H1 (cell line): Measurements from ENCODE around the gene CD300LG. TPM values are rescaled to one million over a fixed set of nuclear protein-coding genes. Genes with fewer than 3 reads are reported as not detected.

Source experiments
- CTCF ChIA-PET: fragments of 300-600 bp; sonication (Branson Sonifier 250); formaldehyde crosslinking; loops from one replicate; lab custom pipeline; 2021; ENCODE audit not compliant: partially characterized antibody; lab: Charles Lee
- POLR2A ChIA-PET: fragments of 300-600 bp; sonication (Branson Sonifier 250); formaldehyde crosslinking; loops from one replicate; lab custom pipeline; 2021; ENCODE audit warnings: inconsistent platforms; ENCODE audit not compliant: partially characterized antibody; lab: Charles Lee
- DNase-seq, 2 experiments: peaks; one replicate each; pipeline versions ENCODE4 v3.0.0 to v3.0.0-alpha.2; 2010 to 2022; ENCODE audit warnings: low spot score in 2 of 2, low read depth in 1 of 2, mixed read lengths in 1 of 2
- FAIRE-seq: peaks from 2 replicates; lab custom pipeline; 2011; peaks lifted over from hg19 to GRCh38; lab: Jason Lieb, UNC
- H2AFZ ChIP-seq: 2 replicates; pipeline ENCODE4 v1.8.1; 2012; ENCODE audit warnings: low read length, inconsistent platforms
- H2AK5ac ChIP-seq: 2 replicates; pipeline ENCODE4 v1.6.1; 2013; ENCODE audit warnings: low read depth, low read length
- H2BK120ac ChIP-seq: replicated peaks from 2 replicates; pipeline ENCODE3; 2013; ENCODE audit warnings: low read depth, low read length, inconsistent platforms
- H2BK12ac ChIP-seq: 2 replicates; pipeline ENCODE4 v1.6.1; 2013; ENCODE audit warnings: low read depth, low read length
- H2BK15ac ChIP-seq: 2 replicates; pipeline ENCODE4 v1.6.1; 2013; ENCODE audit warnings: low read length
- H2BK20ac ChIP-seq: 2 replicates; pipeline ENCODE4 v1.6.1; 2013; ENCODE audit warnings: low read length
- H2BK5ac ChIP-seq: 2 replicates; pipeline ENCODE4 v1.6.1; 2013; ENCODE audit warnings: low read depth, low read length
- H3K14ac ChIP-seq: 2 replicates; pipeline ENCODE4 v1.6.1; 2013; ENCODE audit warnings: inconsistent platforms; ENCODE audit not compliant: insufficient read length
- H3K18ac ChIP-seq: 2 replicates; pipeline ENCODE4 v1.6.1; 2013; ENCODE audit warnings: low read length; ENCODE audit errors: extremely low read depth
- H3K23ac ChIP-seq: 2 replicates; pipeline ENCODE4 v1.6.1; 2013; ENCODE audit warnings: inconsistent platforms; ENCODE audit not compliant: insufficient read length
- H3K23me2 ChIP-seq: 2 replicates; pipeline ENCODE4 v1.6.1; 2013; ENCODE audit warnings: low read depth, low read length
- H3K27ac ChIP-seq: 2 replicates; pipeline ENCODE4 v1.6.1; 2011; ENCODE audit warnings: low read depth, low read length, inconsistent platforms
- H3K27me3 ChIP-seq, 4 experiments: replicated peaks in 1 of 4; 1 replicate in 1 of 4; 2 replicates in 3 of 4; pipeline versions ENCODE4 v1.6.1 to v1.8.1; 2011 to 2013; ENCODE audit warnings: low read length in 3 of 4, mild to moderate bottlenecking in 3 of 4, inconsistent platforms in 2 of 4, mixed read lengths in 2 of 4, moderate library complexity in 1 of 4; ENCODE audit not compliant: control insufficient read depth in 3 of 4, insufficient read depth in 3 of 4; ENCODE audit errors: extremely low read depth in 1 of 4
- H3K36me3 ChIP-seq, 4 experiments: 2 replicates each; pipeline versions ENCODE4 v1.6.1 to v1.8.1; 2011 to 2013; ENCODE audit warnings: mild to moderate bottlenecking in 4 of 4, low read length in 3 of 4, moderate library complexity in 2 of 4, control low read depth in 1 of 4, inconsistent platforms in 1 of 4; ENCODE audit not compliant: insufficient read depth in 4 of 4, control insufficient read depth in 2 of 4
- H3K4ac ChIP-seq: replicated peaks from 2 replicates; pipeline ENCODE3; 2013; ENCODE audit warnings: low read length, low read depth, mixed read lengths, inconsistent platforms; ENCODE audit not compliant: insufficient read length
- H3K4me1 ChIP-seq, 4 experiments: replicated peaks in 1 of 4; 1 replicate in 1 of 4; 2 replicates in 3 of 4; pipeline versions ENCODE4 v1.6.1 to v1.8.1; 2011 to 2013; ENCODE audit warnings: low read length in 3 of 4, inconsistent platforms in 2 of 4, mixed read lengths in 1 of 4; ENCODE audit not compliant: insufficient read depth in 4 of 4, control insufficient read depth in 3 of 4
- H3K4me2 ChIP-seq, 2 experiments: 2 replicates each; pipeline versions ENCODE4 v1.6.1 to v1.8.1; 2011 to 2013; ENCODE audit warnings: low read depth in 2 of 2, low read length in 2 of 2, control low read depth in 1 of 2, inconsistent platforms in 1 of 2, mild to moderate bottlenecking in 1 of 2; ENCODE audit not compliant: insufficient read depth in 1 of 2
- H3K4me3 ChIP-seq, 4 experiments: fragments of 200-600, 300-600 bp in 1 of 4; sonication (generic), shearing (Covaris generic), sonication (Bioruptor Twin) in 1 of 4; 2 replicates each; pipeline versions ENCODE4 v1.5.1 to v1.8.1; 2011 to 2016; ENCODE audit warnings: low read length in 4 of 4, low read depth in 3 of 4, control low read depth in 2 of 4, inconsistent platforms in 2 of 4, mild to moderate bottlenecking in 2 of 4, mixed read lengths in 1 of 4, moderate library complexity in 1 of 4; ENCODE audit not compliant: insufficient read depth in 2 of 4; ENCODE audit errors: extremely low read depth in 1 of 4
- H3K56ac ChIP-seq: replicated peaks from 2 replicates; pipeline ENCODE3; 2013; ENCODE audit warnings: low read depth, mild to moderate bottlenecking, mixed read lengths, low read length, inconsistent platforms; ENCODE audit not compliant: insufficient read length
- H3K79me1 ChIP-seq: 2 replicates; pipeline ENCODE4 v1.6.1; 2013; ENCODE audit warnings: low read depth, low read length, control low read depth
- H3K79me2 ChIP-seq, 2 experiments: 2 replicates each; pipeline versions ENCODE4 v1.6.1 to v1.8.1; 2012 to 2013; ENCODE audit warnings: low read length in 2 of 2, mild to moderate bottlenecking in 2 of 2, inconsistent platforms in 1 of 2; ENCODE audit not compliant: insufficient read depth in 2 of 2, control insufficient read depth in 1 of 2
- H3K9ac ChIP-seq, 4 experiments: replicated peaks in 1 of 4; 1 replicate in 1 of 4; 2 replicates in 3 of 4; pipeline versions ENCODE4 v1.6.1 to v1.8.1; 2011 to 2013; ENCODE audit warnings: low read depth in 3 of 4, low read length in 3 of 4, control low read depth in 2 of 4, mild to moderate bottlenecking in 2 of 4, moderate library complexity in 2 of 4, inconsistent platforms in 1 of 4; ENCODE audit errors: extremely low read depth in 1 of 4
- H3K9me3 ChIP-seq, 2 experiments: 2 replicates each; pipeline versions ENCODE4 v1.6.1 to v1.8.1; 2012 to 2013; ENCODE audit warnings: mild to moderate bottlenecking in 2 of 2, moderate library complexity in 2 of 2, control low read depth in 1 of 2, inconsistent platforms in 1 of 2, low read depth in 1 of 2, low read length in 1 of 2, mixed read lengths in 1 of 2; ENCODE audit not compliant: insufficient read depth in 2 of 2
- H4K20me1 ChIP-seq, 2 experiments: replicated peaks in 1 of 2; 2 replicates each; pipeline versions ENCODE3 to v1.8.1; 2011 to 2013; ENCODE audit warnings: inconsistent platforms in 2 of 2, low read length in 2 of 2, mild to moderate bottlenecking in 1 of 2; ENCODE audit not compliant: insufficient read depth in 2 of 2, control insufficient read depth in 1 of 2
- H4K5ac ChIP-seq: 2 replicates; pipeline ENCODE4 v1.6.1; 2013; ENCODE audit warnings: low read length, low read depth, mixed read lengths, inconsistent platforms; ENCODE audit not compliant: insufficient read length
- H4K8ac ChIP-seq: 2 replicates; pipeline ENCODE4 v1.8.0; 2013; ENCODE audit warnings: mild to moderate bottlenecking, moderate library complexity, low read length, inconsistent platforms; ENCODE audit not compliant: insufficient read depth; ENCODE audit errors: extremely low read depth
- H4K91ac ChIP-seq: replicated peaks from 2 replicates; pipeline ENCODE3; 2013; ENCODE audit warnings: low read length, mixed read lengths, inconsistent platforms; ENCODE audit not compliant: insufficient read length
- CTCF ChIP-seq, 3 experiments: IDR thresholded peaks; 1 replicate in 2 of 3; 2 replicates in 1 of 3; pipeline versions ENCODE4 v1.5.1 to v1.6.1; 2011; ENCODE audit warnings: low read length in 3 of 3, mild to moderate bottlenecking in 3 of 3, inconsistent platforms in 2 of 3, low read depth in 1 of 3, moderate library complexity in 1 of 3; ENCODE audit not compliant: insufficient read depth in 1 of 3; ENCODE audit errors: control extremely low read depth in 1 of 3
- NRF1 ChIP-seq: IDR thresholded peaks from 2 replicates; pipeline ENCODE4 v1.6.1; 2011; ENCODE audit warnings: mild to moderate bottlenecking, low read depth, low read length, improper control_type of control experiment
- RAD21 ChIP-seq, 2 experiments: IDR thresholded peaks in 1 of 2; conservative IDR thresholded peaks in 1 of 2; 2 replicates each; pipeline ENCODE4 v1.6.1; 2011; ENCODE audit warnings: low read depth in 2 of 2, low read length in 2 of 2, improper control_type of control experiment in 1 of 2, inconsistent platforms in 1 of 2, mild to moderate bottlenecking in 1 of 2, moderate library complexity in 1 of 2
- WGBS, 2 experiments: shearing (Covaris generic) in 1 of 2; methylation state at CpG; one replicate each; pipeline versions ENCODE4 v1.1.6 to v1.1.7; 2013 to 2015; ENCODE audit warnings: low lambda C conversion rate in 2 of 2, mixed read lengths in 2 of 2, inconsistent platforms in 1 of 2, low coverage in 1 of 2, missing lambda C conversion rate in 1 of 2; ENCODE audit not compliant: insufficient replicate concordance in 2 of 2, insufficient coverage in 1 of 2, insufficient read length in 1 of 2; ENCODE audit errors: extremely low coverage in 1 of 2, missing lambda C conversion rate in 1 of 2; 5-methylcytosine and 5-hydroxymethylcytosine counted together
- polyA plus RNA-seq, 7 experiments: library from polyadenylated mRNA; depleted of rRNA in 3 of 7; stranded (reverse) in 5 of 7; unstranded in 2 of 7; fragments of >200 nt in 5 of 7; fragments of 200-250 nt in 2 of 7; gene quantifications; 1 replicate in 5 of 7; 2 replicates in 1 of 7; 4 replicates in 1 of 7; pipeline versions ENCODE4 v1.2.1 to v1.2.3, GENCODE V29; 2011 to 2013; ENCODE audit warnings: missing spikeins in 2 of 7, mixed read lengths in 2 of 7
- total RNA-seq: library from RNA; stranded (reverse); fragmentation: NEBNext Ultra II Directional; extraction: Animal tissue kit (Norgen Biotek cat#: 25700); gene quantifications from 2 replicates; pipeline ENCODE4 v1.2.1, GENCODE V29; 2021

The CD300LG gene
- total and polyA plus RNA-seq, 2 of the 8 experiments (the other 6 are each of a cell fraction or from before 2014, with no cell fraction given), result 0.06 TPM; not detected in 1

- Histone ChIP-seq H3K4me1 (no peaks in the 10 kb centered on the region), H2BK5ac (no peak overlapping the region), H2AFZ (no peak overlapping the region), H3K23ac (no peak overlapping the region), H3K27ac (no peak overlapping the region), H3K4me3 (no peak overlapping the region), H3K9me3 (no peaks in the 10 kb centered on the region), H4K8ac (no peak overlapping the region), H3K4me2 (no peak overlapping the region), H3K9ac (no peak overlapping the region), H3K18ac (no peak overlapping the region), H3K56ac (no peak overlapping the region), H3K27me3 (peaks cover 0 to 3% (median 1%) of the 10 kb centered on the region in 4 experiments; a peak in 2 of 7 replicates)
- POLR2A ChIA-PET, result no interaction called here
- no peak for DNase-seq
- TF ChIP-seq RAD21 (IDR thresholded peaks at IDR 0.05 in 1 of 2, conservative IDR thresholded peaks at IDR 0.05 in 1 of 2; ENCODE audit: low read depth in 2 of 2, low read length in 2 of 2) (peak in 1 of 2 experiments; percentile 19; a peak in 1 of 4 replicates), CTCF (IDR thresholded peaks at IDR 0.05; ENCODE audit: control extremely low read depth in 1 of 3, insufficient read depth in 1 of 3, low read depth in 1 of 3, low read length in 3 of 3) (peak; percentile 34 to 48 (median 38)), NRF1 (no peak)
- TF ChIP-seq, all 59 proteins: peak for 2
- Histone ChIP-seq H2BK20ac (no peak overlapping the region), H3K36me3 (no peaks in the 10 kb centered on the region), H4K5ac (no peak overlapping the region), H3K23me2 (no peaks in the 10 kb centered on the region), H2BK15ac (no peak overlapping the region), H2AK5ac (no peak overlapping the region), H3K79me1 (no peaks in the 10 kb centered on the region), H3K14ac (no peak overlapping the region), H2BK12ac (no peak overlapping the region), H2BK120ac (no peak overlapping the region), H4K20me1 (peaks cover 0 to under 1% of the 10 kb centered on the region in 2 experiments), H3K4ac (no peak overlapping the region), H4K91ac (no peak overlapping the region), H3K79me2 (no peaks in the 10 kb centered on the region)
- WGBS, 2 experiments, result 79% methylated on average over 5 of the region's 5 CpGs; no CpG with 5 or more reads in 1 of the 2 experiments
- CTCF ChIA-PET, result interaction anchor here (0.6 to 1.4 kb wide), 5 partner anchors 12 to 133 kb away, joined by 3 to 5 read pairs (median 3); no protein-coding TSS in a partner anchor
- no peak for FAIRE-seq
Measured at GRCh38 chr17:43873091-43873490, 26.1 kb downstream of the CD300LG start.
